Measurements from ENCODE around the gene LEFTY1. TPM values are rescaled to one million over a fixed set of nuclear protein-coding genes. Genes with fewer than 3 reads are reported as not detected.

Gene LEFTY1
- total and polyA plus RNA-seq, 2 of the 4 experiments (the other 2 are of a cell fraction), result not detected

DNA sequence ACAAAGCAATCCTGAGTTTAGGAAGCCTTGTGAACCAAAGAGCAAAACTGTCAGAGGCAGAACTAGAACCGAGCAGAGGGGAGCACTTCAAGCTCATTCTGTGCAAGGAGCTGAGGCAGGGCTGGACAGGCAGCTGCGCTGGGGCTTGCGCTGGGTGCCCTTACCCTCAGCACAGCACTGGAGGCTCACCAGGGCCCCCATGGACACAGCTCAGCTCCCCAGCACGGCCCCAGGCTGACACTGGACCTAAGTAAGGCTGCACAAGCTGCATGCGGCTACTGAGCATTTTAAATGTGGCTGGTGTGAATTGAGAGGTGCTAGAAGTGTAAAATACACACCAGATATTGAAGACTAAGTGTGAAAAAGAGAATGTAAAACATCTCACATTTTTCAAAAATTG is 28.8 kb downstream of the LEFTY1 start:
- WGBS, 2 experiments (ENCODE audit: extremely low coverage in 2 of 2, insufficient read length in 1 of 2), result 93% methylated on average over 3 of the region's 5 CpGs; no CpG with 5 or more reads in 1 of the 2 experiments
- Histone ChIP-seq H4K8ac (ENCODE audit: low read depth in 2 of 2, low read length in 2 of 2) (no peak overlapping the region), H3K4ac (ENCODE audit: low read depth, low read length) (no peak overlapping the region), H2AK9ac (replicated peaks; ENCODE audit: low read depth, low read length, poor library complexity) (no peak overlapping the region), H2BK5ac (ENCODE audit: low read depth, low read length, poor library complexity, severe bottlenecking) (no peak overlapping the region), H4K20me1 (ENCODE audit: insufficient read depth, low read length) (peaks cover 5% of the 10 kb centered on the region), H3K4me1 (ENCODE audit: control insufficient read depth, insufficient read depth, low read length) (peaks cover 3% of the 10 kb centered on the region), H2AK5ac (ENCODE audit: low read depth, low read length) (no peak overlapping the region), H3K9ac (ENCODE audit: low read depth, low read length) (no peak overlapping the region), H3K14ac (replicated peaks; ENCODE audit: low read depth, low read length) (no peak overlapping the region), H4K5ac (ENCODE audit: low read depth, low read length) (no peak overlapping the region), H3K4me3 (ENCODE audit: insufficient read depth, low read depth, low read length) (no peak overlapping the region), H3K23ac (ENCODE audit: low read depth, low read length) (no peak overlapping the region), H3K4me2 (ENCODE audit: low read depth, low read length) (no peak overlapping the region), H2BK15ac (ENCODE audit: low read depth, low read length) (no peak overlapping the region), H2BK20ac (ENCODE audit: low read depth, low read length) (no peak overlapping the region), H2AFZ (replicated peaks; ENCODE audit: low read length, poor library complexity) (no peak overlapping the region), H3K27ac (ENCODE audit: insufficient read depth, low read length) (no peak overlapping the region), H3K79me1 (ENCODE audit: low read depth in 1 of 2, low read length in 2 of 2) (peaks cover 0 to 16% of the 10 kb centered on the region in 2 experiments; a peak in 2 of 4 replicates), H2BK120ac (ENCODE audit: low read depth, low read length) (no peak overlapping the region), H3K18ac (ENCODE audit: low read depth, low read length) (no peak overlapping the region), H3K9me3 (ENCODE audit: control insufficient read depth, insufficient read depth, low read length) (no peaks in the 10 kb centered on the region), H4K91ac (ENCODE audit: insufficient read depth, low read depth, low read length) (no peak overlapping the region), H3K27me3 (ENCODE audit: control insufficient read depth, insufficient read depth, low read length) (no peaks in the 10 kb centered on the region), H3K56ac (ENCODE audit: extremely low read depth, insufficient read depth, low read length) (no peak overlapping the region), H3K36me3 (ENCODE audit: control insufficient read depth, insufficient read depth, low read length) (peaks cover 45% of the 10 kb centered on the region), H3K9me1 (ENCODE audit: insufficient read depth, low read length) (peaks cover under 1% of the 10 kb centered on the region; the same call in 1 of the 2 replicates)
- dilution Hi-C loops (cut with HindIII; ENCODE audit: low sequenced_read_pairs, unreplicated experiment) (no loop called here), intact Hi-C loops (cut with micrococcal nuclease) (no loop called here), in situ Hi-C loops (cut with MboI; ENCODE audit: low sequenced_read_pairs) (no loop called here)
- ChIA-PET POLR2A (ENCODE audit: unreplicated experiment) (no interaction called here), CTCF (no interaction called here)
- ATAC-seq (ENCODE audit: low read depth) (no peak), DNase-seq (no peak)
- TF ChIP-seq CHD1 (IDR thresholded peaks at IDR 0.05; ENCODE audit: low read depth, low read length) (no peak), MAZ (IDR thresholded peaks at IDR 0.05; ENCODE audit: borderline replicate concordance, low read depth, low read length) (no peak), BHLHE40 (IDR thresholded peaks at IDR 0.05; ENCODE audit: low read depth, low read length) (no peak), NFE2L2 (IDR thresholded peaks at IDR 0.05; ENCODE audit: low read depth, low read length) (no peak), RAD21 (IDR thresholded peaks at IDR 0.05; ENCODE audit: low read length) (no peak), SMC3 (IDR thresholded peaks at IDR 0.05; ENCODE audit: low read depth, low read length) (no peak), CEBPB (IDR thresholded peaks at IDR 0.05; ENCODE audit: low read depth, low read length) (no peak), POLR2A (IDR thresholded peaks at IDR 0.05; ENCODE audit: low read depth, low read length) (no peak), FOS (IDR thresholded peaks at IDR 0.05; ENCODE audit: low read depth, low read length) (no peak), MXI1 (IDR thresholded peaks at IDR 0.05; ENCODE audit: borderline replicate concordance, low read depth, low read length) (no peak), MAFK (IDR thresholded peaks at IDR 0.05; ENCODE audit: low read depth, low read length) (no peak), RCOR1 (IDR thresholded peaks at IDR 0.05; ENCODE audit: insufficient replicate concordance, low read length) (no peak), RFX5 (IDR thresholded peaks at IDR 0.05; ENCODE audit: low read depth, low read length) (no peak), CTCF (conservative IDR thresholded peaks at IDR 0.05; ENCODE audit: low read depth, low read length) (no peak)
- TF ChIP-seq, protein P1, sequence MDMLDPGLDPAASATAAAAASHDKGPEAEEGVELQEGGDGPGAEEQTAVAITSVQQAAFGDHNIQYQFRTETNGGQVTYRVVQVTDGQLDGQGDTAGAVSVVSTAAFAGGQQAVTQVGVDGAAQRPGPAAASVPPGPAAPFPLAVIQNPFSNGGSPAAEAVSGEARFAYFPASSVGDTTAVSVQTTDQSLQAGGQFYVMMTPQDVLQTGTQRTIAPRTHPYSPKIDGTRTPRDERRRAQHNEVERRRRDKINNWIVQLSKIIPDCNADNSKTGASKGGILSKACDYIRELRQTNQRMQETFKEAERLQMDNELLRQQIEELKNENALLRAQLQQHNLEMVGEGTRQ (IDR thresholded peaks at IDR 0.05; ENCODE audit: low read depth, low read length), result no peak
- TF ChIP-seq, protein P2, sequence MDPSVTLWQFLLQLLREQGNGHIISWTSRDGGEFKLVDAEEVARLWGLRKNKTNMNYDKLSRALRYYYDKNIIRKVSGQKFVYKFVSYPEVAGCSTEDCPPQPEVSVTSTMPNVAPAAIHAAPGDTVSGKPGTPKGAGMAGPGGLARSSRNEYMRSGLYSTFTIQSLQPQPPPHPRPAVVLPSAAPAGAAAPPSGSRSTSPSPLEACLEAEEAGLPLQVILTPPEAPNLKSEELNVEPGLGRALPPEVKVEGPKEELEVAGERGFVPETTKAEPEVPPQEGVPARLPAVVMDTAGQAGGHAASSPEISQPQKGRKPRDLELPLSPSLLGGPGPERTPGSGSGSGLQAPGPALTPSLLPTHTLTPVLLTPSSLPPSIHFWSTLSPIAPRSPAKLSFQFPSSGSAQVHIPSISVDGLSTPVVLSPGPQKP (IDR thresholded peaks at IDR 0.05; ENCODE audit: borderline replicate concordance, low read depth, low read length), result no peak
- BruUV-seq (replicated peaks), result no TSS peak
